Smooth muscle cell (in vitro differentiated cells): Measurements from ENCODE around the gene SLC35E1. TPM values are rescaled to one million over a fixed set of nuclear protein-coding genes. Genes with fewer than 3 reads are reported as not detected.

Experiments
- DNase-seq: peaks from one replicate; lab custom pipeline; 2025; ENCODE audit not compliant: unreplicated experiment; lab: John Stamatoyannopoulos, UW
- H2AFZ ChIP-seq: fragments of 200-600 bp; sonication (generic); 2 replicates; pipeline ENCODE4 v1.6.0; 2016; ENCODE audit warnings: antibody characterized with exemption, low read depth, mild to moderate bottlenecking
- H3F3A ChIP-seq: fragments of 200-600 bp; sonication (generic); 2 replicates; pipeline ENCODE4 v1.6.0; 2017; ENCODE audit warnings: antibody characterized with exemption, low read depth
- H3K27ac ChIP-seq: fragments of 200-600 bp; sonication (generic); 2 replicates; pipeline ENCODE4 v1.5.1; 2016; ENCODE audit warnings: low read depth, mild to moderate bottlenecking
- H3K27me3 ChIP-seq: fragments of 200-600 bp; sonication (generic); 2 replicates; pipeline ENCODE4 v1.6.1; 2016; ENCODE audit warnings: low read depth, mild to moderate bottlenecking
- H3K36me3 ChIP-seq: fragments of 200-600 bp; sonication (generic); 2 replicates; pipeline ENCODE4 v1.5.1; 2016; ENCODE audit warnings: low read depth
- H3K4me1 ChIP-seq: fragments of 200-600 bp; sonication (generic); 2 replicates; pipeline ENCODE4 v1.5.1; 2016; ENCODE audit warnings: low read depth
- H3K4me2 ChIP-seq: fragments of 200-600 bp; sonication (generic); 2 replicates; pipeline ENCODE4 v1.6.0; 2016; ENCODE audit warnings: mild to moderate bottlenecking
- H3K4me3 ChIP-seq: fragments of 200-600 bp; sonication (generic); 2 replicates; pipeline ENCODE4 v1.5.1; 2016; ENCODE audit warnings: mild to moderate bottlenecking
- H3K79me2 ChIP-seq: fragments of 200-600 bp; sonication (generic); 2 replicates; pipeline ENCODE4 v1.6.0; 2016; ENCODE audit warnings: low read depth, mild to moderate bottlenecking
- H3K9ac ChIP-seq: fragments of 200-600 bp; sonication (generic); 2 replicates; pipeline ENCODE4 v1.6.0; 2016; ENCODE audit warnings: low read depth
- H3K9me3 ChIP-seq: fragments of 200-600 bp; sonication (generic); replicated peaks from 2 replicates; pipeline ENCODE4 v1.5.1; 2016; ENCODE audit warnings: low read depth
- H4K20me1 ChIP-seq: fragments of 200-600 bp; sonication (generic); 2 replicates; pipeline ENCODE4 v1.6.0; 2016; ENCODE audit warnings: low read depth
- CTCF ChIP-seq: fragments of 200-600 bp; sonication (generic); IDR thresholded peaks from 2 replicates; pipeline ENCODE4 v1.5.1; 2017; ENCODE audit warnings: borderline replicate concordance, mild to moderate bottlenecking, antibody characterized with exemption; ENCODE audit not compliant: insufficient read depth, poor library complexity, severe bottlenecking
- WGBS: methylation state at CpG from one replicate; pipeline ENCODE4 v1.1.7; 2016; ENCODE audit warnings: low lambda C conversion rate; 5-methylcytosine and 5-hydroxymethylcytosine counted together
- polyA plus RNA-seq: library from polyadenylated mRNA; unstranded; fragments of >200 nt; fragmentation: Nextera tagmentation; extraction: Ambion mirVana; gene quantifications from 2 replicates; pipeline ENCODE4 v1.2.1, GENCODE V29; 2016
- total RNA-seq: library from RNA; depleted of rRNA; stranded (reverse); fragments of >200 nt; gene quantifications from 2 replicates; pipeline ENCODE4 v1.2.3, GENCODE V29; 2014

Gene SLC35E1
- total and polyA plus RNA-seq, 2 experiments from 2014 or later = 35.3 to 37.3 TPM

DNA sequence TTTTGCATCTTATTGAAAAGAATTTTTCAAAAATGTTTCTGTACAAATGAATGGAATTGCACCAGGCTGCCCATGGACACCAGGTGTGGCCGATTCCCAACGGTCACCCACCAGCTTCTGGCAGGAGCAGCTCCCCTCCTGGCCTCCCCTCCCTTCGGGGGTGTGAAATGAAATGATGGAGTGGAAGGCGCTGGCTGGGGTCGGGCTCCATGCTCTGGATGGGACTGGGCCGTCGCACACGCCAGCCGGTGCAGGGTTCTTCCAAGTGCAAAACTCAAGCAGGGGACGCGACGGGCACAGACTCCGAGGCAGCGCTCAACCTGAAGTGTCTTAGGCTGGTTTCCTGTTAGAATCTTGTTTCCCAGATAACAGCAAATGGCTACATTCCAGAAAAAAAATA lies 54.2 kb downstream of the SLC35E1 start:
- H3K4me3 ChIP-seq = no peak overlapping the region
- no peak for TF ChIP-seq CTCF
- no peaks in the 10 kb centered on the region for H3K9me3 ChIP-seq
- H3K79me2 ChIP-seq = no peaks in the 10 kb centered on the region
- H3K27me3 ChIP-seq = no peaks in the 10 kb centered on the region
- 98% methylated on average over 14 of the region's 14 CpGs for WGBS
- H3K4me1 ChIP-seq = no peaks in the 10 kb centered on the region
- H4K20me1 ChIP-seq = peaks cover 4% of the 10 kb centered on the region
- H3F3A ChIP-seq = no peaks in the 10 kb centered on the region
- no peak overlapping the region for H3K27ac ChIP-seq
- H2AFZ ChIP-seq = no peak overlapping the region
- H3K36me3 ChIP-seq = no peaks in the 10 kb centered on the region
- H3K4me2 ChIP-seq = no peak overlapping the region
- DNase-seq = no peak
- H3K9ac ChIP-seq = no peak overlapping the region

- Histone ChIP-seq H3K9ac (no peak overlapping the region), H2AFZ (no peak overlapping the region), H4K20me1 (peaks cover 4% of the 10 kb centered on the region), H3K27me3 (no peaks in the 10 kb centered on the region), H3K36me3 (no peaks in the 10 kb centered on the region), H3F3A (no peaks in the 10 kb centered on the region), H3K4me1 (no peaks in the 10 kb centered on the region), H3K9me3 (no peaks in the 10 kb centered on the region), H3K4me3 (no peak overlapping the region), H3K79me2 (no peaks in the 10 kb centered on the region), H3K4me2 (no peak overlapping the region), H3K27ac (no peak overlapping the region)
- TF ChIP-seq CTCF = no peak
- no peak for DNase-seq
- 96% methylated on average over 14 of the region's 14 CpGs for WGBS
These were observed 55.1 kb downstream of the SLC35E1 start for GRCh38 chr19:16516923-16517610.

DNA sequence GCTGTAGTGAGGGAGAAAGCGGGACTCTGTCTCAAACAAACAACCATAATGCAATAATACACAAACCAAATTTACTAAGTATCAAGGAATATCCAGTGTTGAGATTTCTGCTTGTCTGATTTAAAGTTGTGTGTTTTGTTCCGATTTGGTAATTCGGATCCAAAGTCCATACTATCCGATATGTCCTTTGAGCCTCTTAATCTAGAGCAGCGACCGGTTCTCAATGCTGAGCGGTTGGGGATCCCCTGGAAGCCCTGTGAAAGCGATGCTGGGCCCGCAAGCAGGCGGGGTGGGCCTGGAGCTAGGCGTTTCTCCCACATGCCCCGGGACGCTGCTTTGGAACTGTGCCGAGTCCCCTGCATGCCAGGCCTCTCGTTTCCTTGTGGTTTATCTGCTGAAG lies 55.8 kb downstream of the SLC35E1 start:
- H3K9me3 ChIP-seq = no peaks in the 10 kb centered on the region
- H3F3A ChIP-seq = no peaks in the 10 kb centered on the region
- H3K27ac ChIP-seq = no peak overlapping the region
- no peak for DNase-seq
- H4K20me1 ChIP-seq = peaks cover 4% of the 10 kb centered on the region
- H3K27me3 ChIP-seq = no peaks in the 10 kb centered on the region
- no peak overlapping the region for H2AFZ ChIP-seq
- no peaks in the 10 kb centered on the region for H3K4me1 ChIP-seq
- H3K4me2 ChIP-seq = no peak overlapping the region
- WGBS = 97% methylated on average over 15 of the region's 15 CpGs
- no peak overlapping the region for H3K4me3 ChIP-seq
- no peaks in the 10 kb centered on the region for H3K36me3 ChIP-seq
- TF ChIP-seq CTCF = no peak
- no peaks in the 10 kb centered on the region for H3K79me2 ChIP-seq
- no peak overlapping the region for H3K9ac ChIP-seq
